Stromal cell of bone marrow (primary cell): ENCODE data around the gene PSAPL1.

Source experiments
- DNase-seq: peaks from one replicate; pipeline ENCODE4 v3.0.0-alpha.2; 2012; ENCODE audit warnings: low read depth

PSAPL1 gene

DNA sequence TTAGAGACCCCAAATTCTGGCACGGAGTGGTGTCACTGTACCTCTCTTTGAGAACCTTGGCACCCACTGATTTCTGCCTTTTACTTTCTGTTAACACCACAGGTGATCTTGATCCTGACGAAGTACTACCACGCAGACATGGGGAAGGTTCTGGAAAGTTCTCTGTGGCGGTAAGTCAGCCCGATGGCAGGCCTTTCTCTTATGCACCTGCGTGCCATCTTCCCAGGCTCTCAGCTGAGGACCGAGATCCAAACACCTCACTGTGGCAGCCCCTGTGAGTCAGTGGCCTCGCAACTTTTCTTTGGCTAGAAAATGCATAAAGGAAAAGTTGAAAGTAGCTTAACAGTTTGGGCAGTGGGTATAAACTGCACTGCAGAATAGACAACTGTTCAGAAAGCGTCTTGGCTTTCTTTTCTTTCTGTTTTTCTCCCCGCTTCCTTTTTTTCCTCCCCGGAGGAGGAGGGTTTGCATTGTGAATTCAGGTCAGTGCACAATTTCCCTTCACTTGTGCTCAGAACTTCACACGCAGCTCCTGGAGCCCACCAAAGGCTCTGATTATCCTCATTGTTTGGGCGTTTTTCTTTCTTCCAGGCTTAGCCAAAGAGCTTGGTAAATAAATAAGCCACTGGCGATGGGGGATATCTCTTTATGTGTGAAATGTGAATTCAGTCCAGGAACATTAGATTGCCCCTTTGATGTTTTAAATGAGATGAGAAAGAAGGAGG is 38.4 kb downstream of the PSAPL1 start:
- no peak for DNase-seq

DNA sequence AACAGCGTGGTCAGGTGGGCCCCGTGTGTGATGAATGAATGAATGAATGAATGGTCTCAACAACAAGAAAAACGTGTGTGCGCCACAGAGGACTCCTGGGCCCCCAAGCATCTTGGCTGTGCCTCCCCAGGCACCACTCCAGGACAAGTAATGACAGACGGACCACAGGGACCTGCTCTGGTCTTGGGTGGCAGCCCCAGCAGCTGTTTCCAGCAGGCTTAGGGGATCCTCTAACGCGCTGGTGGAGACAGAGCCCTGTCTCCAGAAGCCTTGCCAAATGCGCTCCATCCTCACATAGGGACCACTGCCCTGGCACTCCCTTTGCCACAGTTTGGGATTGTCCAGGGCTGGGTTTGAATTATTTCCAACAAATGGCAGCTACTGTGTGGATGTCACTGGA is 39.1 kb downstream of the PSAPL1 start:
- DNase-seq = no peak

DNA sequence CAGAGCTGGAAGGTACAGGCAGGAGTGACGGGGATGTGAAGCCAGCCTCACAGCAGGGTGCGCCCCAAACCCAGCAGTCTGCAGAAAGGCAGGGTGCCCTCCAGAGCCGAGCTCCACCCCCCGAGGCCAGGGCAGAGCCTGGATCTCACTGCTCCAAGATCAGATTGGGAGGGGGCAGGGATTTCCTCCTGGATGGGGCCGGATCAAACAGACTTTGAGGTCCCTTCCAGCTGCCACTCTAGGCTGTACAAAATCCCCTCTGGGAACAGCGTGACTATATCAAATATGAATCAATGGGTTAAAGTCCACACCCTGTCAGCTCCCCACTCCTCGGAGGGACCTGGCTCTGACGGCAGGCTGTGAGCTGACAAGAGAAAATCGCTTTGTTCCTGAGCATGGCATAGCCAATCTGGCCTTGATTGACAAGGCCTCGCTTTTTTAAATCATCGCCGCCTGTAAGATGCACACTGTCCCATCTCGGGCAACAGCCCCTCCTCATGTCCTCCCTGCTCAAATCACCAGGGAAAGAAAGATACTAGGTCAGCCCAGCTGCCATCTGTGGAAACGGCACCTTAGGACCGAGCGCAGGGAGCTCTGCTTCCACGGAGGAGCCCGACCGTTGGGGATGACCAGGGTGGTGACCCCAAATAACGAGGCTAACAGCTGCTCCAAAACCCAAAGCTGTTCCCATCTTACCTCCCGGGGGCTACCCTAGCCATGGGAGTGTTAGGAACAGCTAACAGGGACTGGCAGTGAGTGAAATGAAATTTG is 39.9 kb downstream of the PSAPL1 start:
- no peak for DNase-seq

DNA sequence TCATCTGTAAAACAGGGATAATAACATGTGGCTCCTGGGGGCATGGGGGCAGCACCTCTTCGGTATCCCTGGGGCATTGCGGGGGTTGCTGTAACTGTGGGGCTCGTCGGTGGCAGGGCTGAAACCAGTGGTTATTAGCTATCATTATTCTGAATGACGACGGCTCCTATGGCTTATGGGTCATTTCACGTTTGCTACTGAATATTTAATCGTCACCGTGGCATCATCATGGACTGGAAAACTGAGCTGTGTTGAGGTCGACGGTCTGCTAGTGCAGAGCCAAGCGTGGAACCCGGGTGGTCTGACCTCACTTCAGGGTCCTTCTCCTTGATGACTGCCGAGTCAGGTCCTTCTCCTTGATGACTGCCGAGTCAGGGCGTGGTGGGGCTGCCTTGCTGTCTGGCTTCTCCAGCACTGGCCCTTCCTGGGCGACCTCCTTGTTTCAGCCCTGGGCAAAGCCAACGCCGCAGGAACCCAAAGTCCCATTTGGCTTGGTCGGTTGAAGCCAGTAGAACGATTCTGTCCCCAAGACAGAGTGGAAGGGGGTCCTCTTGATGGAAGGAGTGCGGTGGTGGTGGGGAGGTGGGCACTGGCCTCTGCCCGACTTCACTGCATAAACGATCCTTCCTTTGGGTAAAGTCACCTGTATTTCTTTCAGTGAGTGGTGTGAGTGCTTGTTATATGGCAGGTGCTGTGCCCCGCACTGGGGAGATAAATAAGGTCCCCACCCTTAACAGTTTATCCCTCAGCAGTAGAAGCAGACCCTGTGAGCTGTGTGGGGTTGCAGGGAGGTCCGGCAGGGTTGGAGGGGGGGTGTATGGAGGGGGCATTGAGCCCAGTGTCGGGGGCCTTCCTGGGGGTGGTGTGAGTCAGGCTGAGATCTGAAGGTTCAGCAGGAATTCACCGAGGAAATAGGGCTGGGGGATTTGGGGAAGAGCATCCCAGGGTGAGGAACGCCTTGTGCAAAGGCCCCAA is 40.8 kb downstream of the PSAPL1 start:
- no peak for DNase-seq

DNA sequence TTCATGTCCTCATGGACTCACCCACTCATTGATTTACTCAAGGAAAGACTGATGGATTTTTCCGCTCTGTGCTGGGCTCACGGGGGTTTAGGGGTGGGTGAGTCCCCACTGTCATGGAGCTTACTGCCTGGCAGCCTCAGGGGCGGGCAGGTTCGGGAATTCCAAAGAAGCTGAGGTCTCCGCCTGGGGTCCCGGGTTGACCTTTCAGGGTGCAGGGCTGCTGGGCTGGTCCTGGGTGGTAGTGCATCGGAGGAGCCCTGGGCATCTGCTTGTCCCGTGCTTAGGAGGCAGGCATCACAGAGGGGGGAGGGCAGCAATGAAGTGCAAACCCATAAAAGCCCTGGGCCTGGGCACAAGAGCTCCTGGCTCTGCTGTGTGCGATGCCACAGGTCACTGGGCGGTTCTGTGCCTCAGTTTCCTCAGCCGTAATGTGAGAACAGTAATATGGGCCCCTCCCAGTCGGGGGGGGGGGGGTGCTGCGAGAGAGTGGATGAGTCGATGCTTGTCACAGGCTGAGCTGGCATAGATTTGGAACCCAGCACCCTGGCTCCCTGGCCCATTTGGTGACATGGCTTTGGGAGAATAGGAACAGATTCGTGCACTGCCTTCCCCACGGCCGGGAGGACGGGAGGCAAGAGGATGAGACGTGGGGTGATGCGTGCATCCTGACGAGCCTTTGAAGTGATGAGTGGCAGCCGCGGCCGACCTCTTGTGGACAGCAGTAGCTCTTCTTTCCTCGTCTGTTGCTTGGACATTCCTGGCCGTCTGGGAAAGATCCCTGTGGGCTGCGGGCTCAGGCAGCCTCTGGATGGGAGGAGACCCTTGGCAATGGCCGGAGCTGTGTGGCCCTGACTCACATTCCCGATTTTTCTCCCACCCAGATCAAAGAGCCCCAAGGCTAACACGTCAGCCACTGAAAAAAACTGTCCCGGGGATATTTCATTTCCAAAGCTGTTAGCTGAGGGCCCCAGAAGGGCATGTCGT is 42.0 kb downstream of the PSAPL1 start:
- DNase-seq = peak; percentile 34

DNA sequence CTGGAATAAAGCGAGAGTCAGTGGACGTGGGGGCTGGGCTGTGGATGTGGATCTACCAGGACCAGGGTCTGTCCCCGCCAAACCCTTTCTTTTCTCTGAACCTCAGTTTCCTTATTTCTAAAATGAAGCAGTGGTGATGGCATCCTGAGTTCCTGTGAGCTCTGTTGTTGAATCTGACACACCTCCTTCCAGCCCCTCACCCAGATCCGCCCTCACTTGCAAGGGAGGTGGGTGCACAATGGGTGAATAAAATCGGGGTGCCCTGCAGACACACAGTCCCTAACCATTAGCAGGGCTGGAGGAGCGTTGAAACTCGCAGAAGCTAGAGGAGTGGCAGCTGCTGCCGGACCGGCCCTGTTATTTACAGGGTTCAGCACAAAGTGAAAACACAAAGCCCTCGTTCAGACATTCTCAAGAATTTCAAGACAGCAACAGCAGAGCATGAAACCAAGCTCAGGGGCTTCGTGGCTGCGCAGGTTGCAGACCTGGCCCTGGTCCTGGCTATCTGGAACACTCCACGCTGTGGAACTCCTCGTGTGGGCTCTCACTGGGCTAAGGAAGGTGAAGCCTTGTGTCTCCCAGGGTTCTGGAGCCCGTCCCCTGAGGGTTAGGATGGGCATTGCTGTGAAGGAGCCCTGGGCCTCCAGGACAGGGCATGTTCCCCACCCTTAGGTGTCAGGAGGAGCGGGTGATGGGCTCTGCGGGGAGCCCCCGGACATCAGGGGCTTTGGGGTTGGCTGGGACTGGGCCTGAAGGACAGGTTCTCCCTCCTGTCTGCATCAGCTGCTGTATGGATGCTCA is 42.9 kb downstream of the PSAPL1 start:
- no peak for DNase-seq

DNA sequence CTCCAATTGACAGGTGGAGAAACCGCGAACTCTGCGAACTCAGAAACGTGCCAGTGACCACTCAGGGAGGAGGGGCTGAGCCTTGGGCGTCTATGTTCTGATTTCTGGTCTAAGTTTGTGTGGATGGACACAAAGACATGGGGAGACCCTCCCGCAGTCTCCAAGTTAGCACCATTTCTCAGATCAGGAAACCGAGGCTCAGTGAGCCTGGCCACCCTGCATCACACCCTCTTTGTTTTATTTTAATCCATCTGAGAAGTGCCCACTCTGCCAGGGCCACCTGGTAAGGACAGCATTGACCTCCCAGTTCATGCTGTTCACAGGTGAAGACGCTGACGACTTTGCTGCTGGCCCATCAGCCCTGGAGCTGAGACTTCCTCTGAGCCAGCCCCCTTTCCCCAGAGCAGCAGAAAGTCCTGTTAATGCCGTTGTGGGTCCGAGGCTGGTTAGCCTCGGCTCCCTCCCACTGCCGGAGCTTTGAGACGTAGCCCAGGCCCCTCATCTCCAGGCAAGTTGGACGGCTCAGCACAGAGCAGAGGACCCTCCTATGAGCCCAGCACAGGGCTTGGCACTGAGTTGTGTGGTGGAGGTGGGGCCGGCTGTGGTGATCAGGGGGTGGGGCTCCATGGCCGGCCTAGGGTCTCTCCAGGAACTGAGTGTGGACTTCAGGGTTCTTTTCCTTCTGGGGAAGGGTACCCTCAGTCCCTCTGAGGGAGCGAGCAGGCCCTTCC is 43.7 kb downstream of the PSAPL1 start:
- DNase-seq = no peak

DNA sequence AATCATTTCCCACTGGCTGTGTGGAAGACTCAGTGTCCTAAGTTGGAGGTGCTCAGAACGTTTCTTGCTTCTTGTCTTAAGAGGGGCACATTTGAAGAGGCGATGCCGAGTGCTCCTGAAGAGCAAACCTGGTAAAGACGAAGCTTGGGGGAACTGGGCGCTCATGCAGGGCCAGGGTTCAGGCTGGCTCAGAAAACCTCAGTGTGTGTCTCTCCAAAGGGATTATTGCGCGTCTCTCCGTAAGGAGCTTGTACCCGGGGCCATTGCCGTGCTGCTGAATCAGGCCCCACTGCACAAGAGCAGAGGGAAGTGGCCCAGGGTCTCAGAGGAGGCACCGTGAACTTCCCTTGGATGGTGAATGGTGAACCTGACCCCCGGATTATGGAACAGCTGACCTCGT is 44.4 kb downstream of the PSAPL1 start:
- no peak for DNase-seq

DNA sequence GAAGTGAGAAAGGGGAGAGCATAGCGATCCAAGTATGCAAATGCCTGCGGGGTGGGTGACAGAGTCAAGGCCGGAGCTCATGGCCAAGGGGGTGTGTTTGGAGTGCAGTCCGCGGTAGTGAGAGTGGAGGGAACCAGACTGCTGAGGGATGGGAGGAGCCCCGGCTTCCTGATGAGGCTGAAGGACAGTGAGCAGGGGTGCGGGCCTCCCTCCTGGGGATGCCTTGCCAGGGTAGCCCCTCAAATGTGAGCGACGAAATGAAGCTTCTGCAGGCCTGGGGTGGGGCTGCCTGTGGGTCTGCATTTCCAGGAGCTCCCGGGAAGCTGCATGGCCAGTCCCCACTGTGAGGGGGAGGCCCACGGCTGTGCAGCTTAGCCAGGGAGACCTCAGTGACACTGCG is 45.0 kb downstream of the PSAPL1 start:
- DNase-seq = no peak

DNA sequence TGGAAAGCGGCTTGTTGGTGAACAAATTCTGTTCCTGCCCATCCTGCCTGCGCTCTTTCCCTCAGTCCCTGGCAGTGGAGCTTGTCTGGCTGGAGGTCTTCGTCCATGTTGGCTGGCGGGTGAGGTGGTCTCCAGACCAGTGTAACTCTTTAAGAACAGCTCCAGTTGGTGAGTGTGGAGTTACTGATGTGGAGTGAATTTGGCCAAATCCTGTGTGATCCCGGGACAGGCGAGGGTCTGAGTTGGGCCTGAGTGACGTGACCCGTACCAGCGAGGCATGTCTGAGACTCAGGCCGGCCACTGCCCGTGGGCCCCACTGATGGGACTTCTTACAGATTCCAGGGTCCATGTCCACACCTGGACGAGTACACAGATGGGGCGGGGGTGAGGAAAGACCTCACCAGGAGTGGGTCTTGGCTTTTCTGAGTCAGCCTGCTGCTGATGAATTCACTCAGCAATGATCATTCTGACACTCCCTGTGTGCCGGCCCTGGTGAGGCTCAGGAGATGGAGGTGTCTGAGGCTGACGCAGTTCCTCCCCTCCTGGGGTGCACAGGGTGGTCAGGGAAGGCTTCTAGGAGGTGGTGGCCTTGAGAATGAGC is 45.5 kb downstream of the PSAPL1 start:
- no peak for DNase-seq

DNA sequence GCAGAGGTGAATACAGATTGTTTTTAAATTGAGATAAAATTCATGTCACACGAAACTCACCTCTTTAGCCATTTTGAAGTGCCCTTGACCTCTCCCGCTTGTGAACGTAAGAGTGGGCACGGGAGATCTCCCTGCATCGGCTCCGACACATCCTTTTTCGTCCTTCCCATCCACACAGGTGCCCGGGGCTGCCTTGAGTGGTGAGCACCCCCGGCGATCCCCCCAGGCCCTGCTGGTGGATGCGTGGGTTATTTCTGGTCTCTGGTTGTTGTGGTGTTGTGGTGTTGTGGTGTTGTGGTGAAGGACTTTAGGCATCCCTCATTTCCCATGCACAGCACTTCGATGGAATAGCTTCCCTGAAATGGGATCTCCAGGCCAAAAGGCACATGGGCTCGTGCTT is 46.1 kb downstream of the PSAPL1 start:
- DNase-seq = no peak

DNA sequence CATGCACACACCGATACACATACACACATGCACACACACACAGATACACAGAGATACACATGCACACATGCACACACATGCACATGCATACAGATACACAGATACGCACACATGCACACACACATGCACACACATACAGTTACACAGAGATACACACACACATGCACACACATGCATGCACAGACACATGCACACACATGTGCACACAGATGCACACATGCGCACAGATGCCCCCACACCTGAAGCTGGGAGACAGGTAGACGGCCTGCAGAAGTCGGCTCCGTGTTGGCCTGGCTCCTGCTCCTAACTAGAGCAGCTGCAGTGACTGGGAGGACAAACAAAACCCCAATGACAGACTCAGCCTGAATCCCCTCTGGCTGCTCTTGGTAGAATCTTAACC is 46.8 kb downstream of the PSAPL1 start:
- DNase-seq = no peak

DNA sequence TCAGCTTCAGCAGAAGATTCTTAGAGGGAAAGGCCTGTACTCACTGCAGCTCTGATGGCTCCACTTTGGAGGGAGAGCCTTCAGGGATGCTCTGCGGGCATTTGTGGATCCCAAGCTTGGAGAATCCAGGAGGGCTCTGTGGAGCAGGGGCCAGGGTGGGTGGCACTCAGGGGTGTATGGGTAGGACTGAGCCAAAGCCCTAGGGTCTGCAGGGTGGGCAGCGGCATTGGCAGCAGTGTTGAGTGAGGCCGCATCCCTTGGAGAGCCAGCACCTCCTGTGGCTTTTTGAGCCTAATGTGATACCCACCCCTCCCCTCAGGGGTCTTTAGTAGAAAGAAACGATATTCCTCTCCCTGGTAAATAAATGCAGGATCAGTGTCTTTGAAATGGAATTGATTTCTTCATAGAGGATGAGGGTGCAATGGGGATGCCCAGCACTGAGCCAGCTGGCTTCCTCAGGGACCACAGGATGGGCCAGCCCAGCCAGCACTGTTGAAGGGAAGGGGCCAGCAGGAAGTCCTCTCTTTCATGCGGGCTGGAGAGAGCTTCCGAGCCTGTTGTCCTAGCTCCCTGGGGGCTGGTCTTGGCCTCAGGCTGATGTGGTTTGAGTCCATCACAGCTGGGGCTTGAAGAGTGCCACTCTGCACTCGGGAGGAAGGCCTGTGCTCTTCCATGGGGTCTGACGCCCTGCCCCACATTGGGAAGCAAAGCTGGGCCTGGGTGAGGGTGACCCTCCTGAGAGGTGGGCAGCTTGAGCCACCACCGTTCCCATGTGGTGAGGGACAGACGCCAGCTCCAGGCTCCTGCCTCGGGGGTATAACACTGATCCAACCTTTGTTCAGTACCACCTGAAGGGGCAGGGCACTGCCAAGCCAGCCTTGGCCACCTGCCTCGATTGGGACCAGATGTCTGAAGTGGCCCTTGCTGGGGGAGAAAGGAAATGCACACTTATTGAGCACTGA is 49.5 kb downstream of the PSAPL1 start:
- DNase-seq = no peak

DNA sequence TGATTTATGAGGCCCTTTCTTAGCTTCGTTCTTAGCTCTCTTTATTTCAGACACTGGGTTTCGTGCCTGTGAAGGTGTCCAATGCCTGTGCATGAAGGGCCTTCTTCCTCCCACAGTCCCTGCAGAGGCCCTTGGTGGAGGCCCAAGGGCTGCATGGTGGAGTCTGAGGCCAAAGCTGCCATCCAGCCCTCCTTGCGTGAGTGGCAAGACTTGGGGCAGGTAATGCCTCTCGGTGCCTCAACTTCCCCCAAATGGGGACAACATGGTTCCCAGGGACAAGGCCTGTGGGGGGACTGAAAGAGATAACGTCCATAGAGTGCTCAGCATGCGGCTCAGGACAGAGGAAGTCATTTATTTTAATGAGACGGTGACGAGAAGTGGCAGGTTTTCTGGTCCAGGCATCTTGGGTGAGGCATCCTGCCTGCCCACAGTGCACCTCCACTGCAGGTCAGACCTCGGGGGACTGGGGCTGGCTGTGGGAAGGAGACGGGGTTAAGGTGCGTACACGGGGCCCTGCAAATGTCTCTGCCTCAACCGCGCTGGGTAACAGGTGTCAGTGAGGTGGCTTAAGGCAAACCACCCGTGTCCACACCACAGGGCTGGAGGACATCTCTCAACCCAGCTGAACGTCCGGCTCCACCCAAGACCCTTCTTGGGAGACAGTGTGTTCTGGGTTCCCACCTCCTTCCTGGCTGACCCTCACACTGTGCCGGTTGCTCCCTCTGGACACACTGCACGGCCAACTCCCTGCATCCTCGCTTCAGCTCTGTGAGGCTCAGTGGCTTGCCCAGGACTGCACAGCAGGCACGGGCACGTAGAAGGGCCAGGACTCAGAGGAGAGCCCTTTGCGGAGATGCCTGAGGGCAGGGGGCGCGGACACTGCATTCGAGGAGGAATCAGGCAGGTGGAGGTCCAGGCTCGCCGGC is 50.5 kb downstream of the PSAPL1 start:
- DNase-seq = no peak

DNA sequence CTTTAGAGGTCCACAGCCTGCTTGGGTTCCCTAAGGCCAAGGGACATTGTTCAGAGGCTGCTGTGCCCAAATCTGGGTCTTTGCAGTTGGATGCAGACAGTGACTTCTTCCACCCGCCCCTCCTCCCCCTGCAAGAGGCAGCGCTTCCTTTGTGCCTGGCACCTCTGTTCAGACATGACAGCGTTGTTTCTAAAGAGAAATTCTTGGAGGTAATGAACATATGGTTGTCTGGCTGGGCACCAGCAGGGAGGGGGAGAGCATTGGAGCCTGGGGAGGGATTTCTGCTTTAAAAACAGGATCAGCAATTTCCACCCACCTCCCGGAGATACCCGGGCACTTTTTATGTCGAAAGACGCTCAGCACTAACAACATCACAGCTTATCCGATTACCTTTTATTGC is 51.5 kb downstream of the PSAPL1 start:
- no peak for DNase-seq

DNA sequence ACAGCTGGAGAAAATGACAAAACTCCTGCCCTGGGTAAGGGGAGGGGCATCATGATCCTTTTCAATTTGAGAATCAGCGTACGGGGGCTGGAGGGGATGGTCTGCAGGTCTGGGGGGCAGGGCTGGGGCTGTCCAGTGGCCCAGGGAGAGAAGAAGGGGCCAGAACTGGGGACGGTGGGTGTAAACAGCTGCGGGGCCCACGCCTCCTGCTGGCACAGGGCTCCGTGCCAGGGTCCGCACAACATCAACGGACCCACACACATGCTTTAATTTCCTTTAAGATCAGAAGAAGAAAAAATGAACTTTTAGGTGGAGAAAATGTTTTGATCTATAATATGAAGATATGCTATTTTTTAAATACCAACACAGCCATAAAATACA is 52.1 kb downstream of the PSAPL1 start:
- no peak for DNase-seq
